Lower leg skin (tissue), 4 donors: ENCODE measurements around the gene ANXA11. TPM values are rescaled to one million over a fixed set of nuclear protein-coding genes. Genes with fewer than 3 reads are reported as not detected.

ENCODE experiments used
- DNase-seq, 2 donors: peaks; one replicate each; pipeline ENCODE4 v3.0.0-alpha.2; 2019; ENCODE audit warnings: low spot score in 2 of 2
- H3K4me3 ChIP-seq: fragments of 200-600 bp; sonication (generic); 2 replicates; pipeline ENCODE4 v1.5.1; 2017; ENCODE audit warnings: mild to moderate bottlenecking, low read depth; ENCODE audit not compliant: poor library complexity, severe bottlenecking
- CTCF ChIP-seq, 3 donors: fragments of 450-650 bp; IDR thresholded peaks; one replicate each; pipeline ENCODE4 v1.5.1; 2016; ENCODE audit warnings: antibody characterized with exemption in 3 of 3, mild to moderate bottlenecking in 3 of 3, moderate library complexity in 2 of 3
- POLR2A ChIP-seq, 2 donors: fragments of 450-650 bp; IDR thresholded peaks; one replicate each; pipeline ENCODE4 v1.6.1; 2016 to 2017; ENCODE audit warnings: antibody characterized with exemption in 2 of 2, mild to moderate bottlenecking in 1 of 2, moderate library complexity in 1 of 2
- WGBS, 2 donors: methylation state at CpG; one replicate each; pipeline ENCODE4 v1.1.5; 2018; 5-methylcytosine and 5-hydroxymethylcytosine counted together
- intact Hi-C: fragments of 100-400 bp; cut with DNase I; formaldehyde crosslinking; loops from one replicate; pipeline ENCODE4 v1.15.0; 2023; ENCODE audit warnings: low total_unique reads
- total RNA-seq, 4 donors: library from RNA; depleted of rRNA; stranded (reverse); fragments of >200 nt; gene quantifications; one replicate each; pipeline ENCODE4 v1.1.0, GENCODE V29; 2016

ANXA11 gene
- total RNA-seq, 4 donors from 2014 or later, result 68.4 to 109 (median 100) TPM

- WGBS, 2 donors, result 80 to 91% methylated on average over 8 of the region's 8 CpGs
- TF ChIP-seq POLR2A (IDR thresholded peaks at IDR 0.05), result no peak
- TF ChIP-seq CTCF (IDR thresholded peaks at IDR 0.05), result no peak
- intact Hi-C loops, result no loop called here
- no peak overlapping the region for H3K4me3 ChIP-seq
- no peak for DNase-seq
These were observed 96.6 kb downstream of the ANXA11 start for GRCh38 chr10:80108576-80109239.

GRCh38 chr10:80104066-80104926 is 101.0 kb downstream of the ANXA11 start:
- DNase-seq, result no peak
- intact Hi-C loops, result no loop called here
- TF ChIP-seq CTCF (IDR thresholded peaks at IDR 0.05) (no peak), POLR2A (IDR thresholded peaks at IDR 0.05) (no peak)
- WGBS, 2 donors, result 35 to 37% methylated on average over 10 of the region's 10 CpGs
- no peak overlapping the region for H3K4me3 ChIP-seq

Other genes starting within 250 kb of the ANXA11 start
- gene TMEM254, start 126.9 kb downstream of the ANXA11 start, total RNA-seq, result 10 to 100 TPM; 30.9 to 74.4 (median 48.6) TPM
- gene PLAC9, start 72.8 kb downstream of the ANXA11 start, total RNA-seq, result 10 to 100 TPM in 1 of 4 donors, 1 to 10 TPM in 3; 1.3 to 17.4 (median 8.5) TPM
- gene MAT1A, start 84.1 kb upstream of the ANXA11 start, total RNA-seq, result 10 to 100 TPM in 1 of 4 donors, 1 to 10 TPM in 3; 4.6 to 12.1 (median 6.6) TPM
- gene DYDC1, start 151.2 kb upstream of the ANXA11 start, total RNA-seq, result not detected
- under 1 TPM in 1 of 4 donors, not detected in 3; 0.42 TPM for gene DYDC2, start 151.2 kb upstream of the ANXA11 start, total RNA-seq
- 100 to 1,000 TPM in 1 of 4 donors, 10 to 100 TPM in 3; 65.1 to 106 (median 89.0) TPM for gene PRXL2A, start 203.0 kb upstream of the ANXA11 start, total RNA-seq
- 100 to 1,000 TPM; 103 to 168 (median 131) TPM for gene TSPAN14, start 248.8 kb upstream of the ANXA11 start, total RNA-seq